BE2C (cell line): Measurements from ENCODE around the gene ELOVL7.

ENCODE experiments used
- DNase-seq: peaks from one replicate; pipeline ENCODE4 v3.0.0-alpha.2; 2020
- H3K27me3 ChIP-seq: fragments of 250-450 bp; sonication (Bioruptor Pico); 2 replicates; pipeline ENCODE4 v1.5.1; 2020; ENCODE audit warnings: mild to moderate bottlenecking
- H3K36me3 ChIP-seq: fragments of 250-450 bp; sonication (Bioruptor Pico); 2 replicates; pipeline ENCODE4 v1.5.1; 2020; ENCODE audit warnings: mild to moderate bottlenecking
- H3K4me1 ChIP-seq: fragments of 250-450 bp; sonication (Bioruptor Pico); 2 replicates; pipeline ENCODE4 v1.5.1; 2020
- H3K4me3 ChIP-seq: 2 replicates; pipeline ENCODE4 v1.5.1; 2011; ENCODE audit warnings: low read depth, low read length
- H3K9me3 ChIP-seq: fragments of 250-450 bp; sonication (Bioruptor Pico); 2 replicates; pipeline ENCODE4 v1.5.1; 2020
- TF ChIP-seq, protein P1 (sequence below): IDR thresholded peaks from 2 replicates; pipeline ENCODE4 v1.5.1; 2012; ENCODE audit warnings: mild to moderate bottlenecking, low read depth, low read length

The ELOVL7 gene

DNA sequence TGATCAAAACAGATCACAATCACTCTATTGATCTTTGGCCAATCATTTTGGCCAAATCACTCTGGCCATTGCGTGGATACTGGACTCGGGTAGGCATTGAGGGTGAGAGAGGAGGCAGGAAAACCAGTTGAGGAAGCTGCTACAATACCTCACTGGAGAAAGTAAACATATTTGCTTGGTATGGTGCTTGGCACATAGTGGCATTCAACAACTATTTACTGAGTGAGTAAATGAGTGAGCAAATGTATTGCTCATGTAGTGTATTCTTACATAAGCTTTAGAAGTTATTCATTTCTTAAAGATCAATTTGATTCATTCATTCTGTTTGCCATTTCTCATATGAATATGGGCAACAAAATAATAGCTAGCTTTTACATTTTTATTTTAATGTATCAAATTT, 140.1 kb downstream of the ELOVL7 start:
- Histone ChIP-seq H3K4me3 (no peak overlapping the region), H3K4me1 (peaks cover 4% of the 10 kb centered on the region; the same call in 1 of the 2 replicates), H3K9me3 (no peaks in the 10 kb centered on the region), H3K36me3 (no peaks in the 10 kb centered on the region), H3K27me3 (no peaks in the 10 kb centered on the region)
- DNase-seq, result no peak
- TF ChIP-seq, protein P1, sequence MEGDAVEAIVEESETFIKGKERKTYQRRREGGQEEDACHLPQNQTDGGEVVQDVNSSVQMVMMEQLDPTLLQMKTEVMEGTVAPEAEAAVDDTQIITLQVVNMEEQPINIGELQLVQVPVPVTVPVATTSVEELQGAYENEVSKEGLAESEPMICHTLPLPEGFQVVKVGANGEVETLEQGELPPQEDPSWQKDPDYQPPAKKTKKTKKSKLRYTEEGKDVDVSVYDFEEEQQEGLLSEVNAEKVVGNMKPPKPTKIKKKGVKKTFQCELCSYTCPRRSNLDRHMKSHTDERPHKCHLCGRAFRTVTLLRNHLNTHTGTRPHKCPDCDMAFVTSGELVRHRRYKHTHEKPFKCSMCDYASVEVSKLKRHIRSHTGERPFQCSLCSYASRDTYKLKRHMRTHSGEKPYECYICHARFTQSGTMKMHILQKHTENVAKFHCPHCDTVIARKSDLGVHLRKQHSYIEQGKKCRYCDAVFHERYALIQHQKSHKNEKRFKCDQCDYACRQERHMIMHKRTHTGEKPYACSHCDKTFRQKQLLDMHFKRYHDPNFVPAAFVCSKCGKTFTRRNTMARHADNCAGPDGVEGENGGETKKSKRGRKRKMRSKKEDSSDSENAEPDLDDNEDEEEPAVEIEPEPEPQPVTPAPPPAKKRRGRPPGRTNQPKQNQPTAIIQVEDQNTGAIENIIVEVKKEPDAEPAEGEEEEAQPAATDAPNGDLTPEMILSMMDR, result no peak
